Thyroid gland (tissue), 4 donors: Measurements from ENCODE around the gene IL4.

ENCODE experiments used
- CTCF ChIP-seq, 6 experiments: fragments of 200-600 bp in 3 of 6; fragments of 450-650 bp in 3 of 6; sonication (generic) in 3 of 6; IDR thresholded peaks; one replicate each; pipeline ENCODE4 v1.5.1; 2016 to 2019; ENCODE audit warnings: antibody characterized with exemption in 6 of 6, mild to moderate bottlenecking in 2 of 6, inconsistent platforms in 1 of 6, moderate library complexity in 1 of 6
- POLR2A ChIP-seq, 2 donors: fragments of 450-650 bp; IDR thresholded peaks; one replicate each; pipeline ENCODE4 v1.6.1; 2017; ENCODE audit warnings: antibody characterized with exemption in 2 of 2, mild to moderate bottlenecking in 2 of 2, moderate library complexity in 1 of 2

GRCh38 chr5:132664696-132665209, 9.0 kb upstream of the IL4 start:
- TF ChIP-seq CTCF (IDR thresholded peaks at IDR 0.05) (no peak), POLR2A (IDR thresholded peaks at IDR 0.05) (no peak)
